Fibroblast of pulmonary artery (primary cell): ENCODE results near the gene CD1D.

Source experiments
- DNase-seq: peaks from one replicate; pipeline ENCODE4 v3.0.0-alpha.2; 2010; ENCODE audit warnings: low read depth
- H3K4me3 ChIP-seq: replicated peaks from 2 replicates; pipeline ENCODE4 v1.5.1; 2011; ENCODE audit warnings: low read depth, mild to moderate bottlenecking, control low read depth, low read length, moderate library complexity
- TF ChIP-seq, protein P1 (sequence below): IDR thresholded peaks from 2 replicates; pipeline ENCODE4 v1.5.1; 2011; ENCODE audit warnings: mild to moderate bottlenecking, control low read depth, low read length, inconsistent platforms; ENCODE audit errors: missing control alignments

CD1D gene

DNA sequence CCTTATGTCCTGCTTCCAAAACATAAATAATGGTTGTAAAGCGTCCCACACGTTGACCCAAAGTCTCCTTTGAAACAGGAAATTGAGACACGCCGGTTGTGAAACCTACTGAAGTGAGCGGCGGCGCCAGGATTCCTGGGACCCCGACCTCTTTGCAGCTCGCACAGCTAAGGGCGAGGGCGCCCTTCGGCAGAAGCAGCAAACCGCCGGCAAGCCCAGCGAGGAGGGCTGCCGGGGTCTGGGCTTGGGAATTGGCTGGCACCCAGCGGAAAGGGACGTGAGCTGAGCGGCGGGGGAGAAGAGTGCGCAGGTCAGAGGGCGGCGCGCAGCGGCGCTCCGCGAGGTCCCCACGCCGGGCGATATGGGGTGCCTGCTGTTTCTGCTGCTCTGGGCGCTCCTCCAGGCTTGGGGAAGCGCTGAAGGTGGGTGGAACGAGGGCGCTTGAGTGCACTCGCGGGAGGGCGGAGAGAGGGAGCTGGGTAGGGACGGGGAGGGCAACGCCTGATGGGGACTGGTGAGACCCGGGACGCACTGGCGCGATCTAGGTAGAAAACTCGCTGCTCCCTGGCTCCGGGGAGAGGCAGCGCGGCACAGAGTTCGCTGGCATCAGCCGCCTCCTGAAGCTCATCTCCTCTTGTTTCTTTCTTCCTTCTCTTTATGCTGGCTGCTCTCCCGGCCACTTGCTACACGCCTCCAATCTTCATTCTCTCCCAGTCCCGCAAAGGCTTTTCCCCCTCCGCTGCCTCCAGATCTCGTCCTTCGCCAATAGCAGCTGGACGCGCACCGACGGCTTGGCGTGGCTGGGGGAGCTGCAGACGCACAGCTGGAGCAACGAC, at the start of gene CD1D:
Gene CD1D, plus strand, starts transcription at position 155 of the 836 bp plus-strand sequence. Its CDS starts 207 bp downstream, at position 362.
- TF ChIP-seq, protein P1, sequence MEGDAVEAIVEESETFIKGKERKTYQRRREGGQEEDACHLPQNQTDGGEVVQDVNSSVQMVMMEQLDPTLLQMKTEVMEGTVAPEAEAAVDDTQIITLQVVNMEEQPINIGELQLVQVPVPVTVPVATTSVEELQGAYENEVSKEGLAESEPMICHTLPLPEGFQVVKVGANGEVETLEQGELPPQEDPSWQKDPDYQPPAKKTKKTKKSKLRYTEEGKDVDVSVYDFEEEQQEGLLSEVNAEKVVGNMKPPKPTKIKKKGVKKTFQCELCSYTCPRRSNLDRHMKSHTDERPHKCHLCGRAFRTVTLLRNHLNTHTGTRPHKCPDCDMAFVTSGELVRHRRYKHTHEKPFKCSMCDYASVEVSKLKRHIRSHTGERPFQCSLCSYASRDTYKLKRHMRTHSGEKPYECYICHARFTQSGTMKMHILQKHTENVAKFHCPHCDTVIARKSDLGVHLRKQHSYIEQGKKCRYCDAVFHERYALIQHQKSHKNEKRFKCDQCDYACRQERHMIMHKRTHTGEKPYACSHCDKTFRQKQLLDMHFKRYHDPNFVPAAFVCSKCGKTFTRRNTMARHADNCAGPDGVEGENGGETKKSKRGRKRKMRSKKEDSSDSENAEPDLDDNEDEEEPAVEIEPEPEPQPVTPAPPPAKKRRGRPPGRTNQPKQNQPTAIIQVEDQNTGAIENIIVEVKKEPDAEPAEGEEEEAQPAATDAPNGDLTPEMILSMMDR = no peak
- DNase-seq = peak; percentile 74
- peak within 1 kb of the TSS; percentile 65 for H3K4me3 ChIP-seq

DNA sequence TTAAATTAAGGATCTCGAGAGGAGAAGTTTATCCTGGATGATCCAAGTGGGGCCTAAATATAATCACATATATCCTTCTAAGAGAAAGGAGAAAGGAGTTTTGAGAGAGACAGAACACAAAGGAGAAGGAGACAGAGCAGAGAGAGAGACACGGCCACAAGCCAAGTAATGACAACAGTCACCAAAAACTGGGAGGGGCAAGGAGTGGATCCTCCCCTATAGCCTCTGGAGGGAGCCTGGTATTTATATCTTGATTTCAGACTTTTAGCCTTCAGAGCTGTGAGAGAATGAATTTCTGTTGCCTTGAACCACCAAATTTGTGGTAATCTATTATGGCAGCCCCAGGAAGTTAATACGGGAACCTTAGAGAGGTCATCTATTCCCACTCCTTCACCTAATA, 49.5 kb upstream of the CD1D start:
- TF ChIP-seq, protein P1 = no peak
- DNase-seq = no peak
- no peak overlapping the region for H3K4me3 ChIP-seq

DNA sequence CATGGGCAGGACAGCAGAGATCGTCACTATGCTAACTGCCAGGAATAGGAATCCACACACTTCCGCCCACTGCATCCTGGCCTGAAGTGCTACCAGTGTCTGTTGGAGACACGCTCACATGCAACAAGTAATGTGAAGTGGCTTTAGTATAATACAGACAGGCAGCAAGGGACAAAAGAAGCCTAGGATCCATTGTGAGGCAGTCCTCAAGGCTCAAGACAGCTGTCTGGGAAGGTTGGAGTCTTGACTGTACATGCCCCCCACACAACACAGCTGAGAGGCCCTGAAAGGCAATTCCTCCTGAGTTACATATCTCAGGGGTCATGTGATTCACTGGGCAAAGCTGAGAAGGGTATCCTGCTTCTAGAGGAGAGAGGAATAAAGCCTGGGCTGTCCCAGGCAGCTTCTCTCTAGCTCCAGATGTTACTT, 39.9 kb upstream of the CD1D start:
- H3K4me3 ChIP-seq = no peak overlapping the region
- peak; percentile 26 for DNase-seq
- TF ChIP-seq, protein P1 = no peak

DNA sequence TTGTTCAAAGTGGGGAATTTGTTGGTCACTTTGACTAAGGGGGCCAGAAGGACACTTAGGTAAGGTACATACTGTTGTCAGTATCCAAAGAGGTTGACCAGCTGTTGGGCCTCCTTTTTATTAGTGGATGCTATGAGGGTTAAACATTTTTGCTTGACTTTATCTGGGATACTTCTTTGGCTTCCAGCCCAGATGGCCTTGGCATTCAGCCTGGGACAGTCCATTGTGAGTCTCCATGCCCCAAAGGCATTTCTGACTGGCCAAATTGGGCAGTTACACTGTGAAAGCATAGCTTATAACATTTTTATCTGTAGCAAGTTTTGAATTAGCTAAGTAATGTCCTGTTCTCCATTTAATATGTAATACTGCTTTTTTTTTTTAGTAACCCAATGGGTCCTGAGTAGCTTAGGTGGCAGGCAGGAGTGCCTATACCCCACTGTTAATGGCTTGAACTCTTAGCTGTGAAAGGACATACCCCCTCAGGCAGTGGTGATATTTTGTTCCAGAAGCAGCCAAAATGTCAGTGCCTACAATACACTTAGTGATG, 35.4 kb upstream of the CD1D start:
- TF ChIP-seq, protein P1 = no peak
- peak; percentile 92 for DNase-seq
- H3K4me3 ChIP-seq = no peak overlapping the region

DNA sequence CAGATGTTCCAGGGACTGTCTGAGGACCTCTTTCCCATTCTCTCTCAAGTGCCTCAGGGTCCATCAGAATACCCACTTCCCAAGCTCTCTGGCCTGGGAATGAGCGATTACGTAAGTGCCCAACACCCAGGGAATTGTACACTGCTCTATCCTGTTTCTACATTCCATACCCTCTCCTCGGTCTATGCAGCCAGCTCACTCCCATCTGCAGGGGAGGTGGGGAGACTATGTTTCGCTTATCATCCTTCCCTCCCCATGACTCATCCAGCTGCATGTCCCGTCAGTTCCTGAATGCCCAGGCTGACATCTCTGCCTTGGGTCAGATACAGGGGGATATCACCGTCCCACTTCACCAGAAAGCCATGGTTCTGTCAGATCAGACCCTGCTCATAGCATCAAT, 34.5 kb upstream of the CD1D start:
- no peak overlapping the region for H3K4me3 ChIP-seq
- DNase-seq = peak; percentile 90
- TF ChIP-seq, protein P1 = no peak

DNA sequence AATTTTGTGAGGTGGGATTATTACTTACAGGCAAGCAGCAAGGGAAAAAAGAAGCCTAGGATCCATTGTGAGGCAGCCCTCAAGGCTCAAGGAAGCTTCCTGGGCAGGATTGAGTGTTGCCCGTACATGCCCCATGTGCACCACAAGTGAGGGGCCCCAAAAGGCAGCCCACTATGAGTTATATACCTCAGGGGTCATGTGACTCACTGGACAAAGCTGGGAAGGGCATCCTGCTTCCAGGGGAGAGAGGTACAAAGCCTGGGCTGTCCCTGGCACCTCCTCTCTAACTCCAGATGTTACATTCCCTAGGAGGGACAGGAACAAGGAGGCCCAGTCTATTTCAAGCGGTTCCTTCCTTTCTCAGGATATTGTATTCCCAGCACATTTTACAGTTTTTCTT, 34.0 kb upstream of the CD1D start:
- peak; percentile 24 for DNase-seq
- TF ChIP-seq, protein P1 = no peak
- H3K4me3 ChIP-seq = no peak overlapping the region
